ENCODE results near the gene KIF3C. TPM values are rescaled to one million over a fixed set of nuclear protein-coding genes. Genes with fewer than 3 reads are reported as not detected.
A peak's percentile ranks its signal among the peaks of the same experiment; 100 is the strongest.
"Not testable (repeated sequence)": the region's sequence is repeated elsewhere in the genome, so short reads cannot be mapped to it uniquely, and the experiment has no call there.

Gene KIF3C
- total RNA-seq, 4 donors from 2014 or later: 9.9 to 13.8 (median 11.7) TPM

DNA sequence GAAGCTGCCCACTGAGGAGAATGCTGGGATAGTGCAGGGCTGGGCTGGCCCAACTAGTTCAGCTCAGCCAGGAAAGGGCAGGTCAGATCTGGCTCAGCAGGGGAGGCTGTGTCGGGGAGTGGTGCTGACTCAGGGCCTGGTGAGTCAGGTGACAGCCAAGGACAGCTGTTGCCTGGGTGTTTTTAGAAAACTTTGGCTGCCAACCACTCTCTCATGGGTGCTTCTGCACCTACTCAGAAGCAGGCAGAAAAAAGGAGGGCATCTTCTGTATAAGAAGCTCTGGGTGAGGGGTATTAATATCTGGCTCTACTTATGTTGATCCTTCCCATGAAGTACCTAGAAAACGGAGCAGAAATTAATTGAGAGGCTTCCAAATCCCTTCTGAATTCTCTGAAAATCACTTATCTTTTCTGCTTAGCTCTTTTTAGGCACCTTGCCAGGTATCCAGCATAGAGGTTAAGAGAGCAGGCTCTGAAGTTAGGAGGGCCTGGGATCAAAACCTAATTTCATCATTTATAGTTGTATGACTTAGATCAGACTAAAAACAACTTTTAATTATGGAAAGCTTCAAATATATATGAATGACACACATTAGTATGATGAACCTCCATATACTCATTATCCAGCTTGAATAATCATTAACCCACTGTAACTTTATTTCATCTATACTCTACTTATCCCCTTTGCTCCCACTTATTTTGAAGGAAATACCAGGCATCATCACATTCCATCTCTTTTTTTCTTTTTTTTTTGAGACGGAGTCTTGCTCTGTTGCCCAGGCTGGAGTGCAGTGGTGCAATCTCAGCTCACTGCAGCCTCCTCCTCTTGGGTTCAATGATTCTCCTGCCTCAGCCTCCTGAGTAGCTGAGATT is 36.1 kb upstream of the KIF3C start:
- intact Hi-C loops (cut with DNase I): no loop called here
- Histone ChIP-seq H3K36me3 (no peaks in the 10 kb centered on the region), H3K27ac (peak overlapping the region; percentile 80 to 86 (median 86)), H3K27me3 (no peaks in the 10 kb centered on the region), H3K9me3 (no peaks in the 10 kb centered on the region), H3K4me3 (replicated peaks in 1 of 3) (no peak overlapping the region), H3K4me1 (peaks cover 37 to 43% of the 10 kb centered on the region in 2 donors)
- 31 to 33% methylated on average over 3 of the region's 3 CpGs for WGBS, 2 donors
- peak; percentile 96 for DNase-seq
- TF ChIP-seq, protein P1, sequence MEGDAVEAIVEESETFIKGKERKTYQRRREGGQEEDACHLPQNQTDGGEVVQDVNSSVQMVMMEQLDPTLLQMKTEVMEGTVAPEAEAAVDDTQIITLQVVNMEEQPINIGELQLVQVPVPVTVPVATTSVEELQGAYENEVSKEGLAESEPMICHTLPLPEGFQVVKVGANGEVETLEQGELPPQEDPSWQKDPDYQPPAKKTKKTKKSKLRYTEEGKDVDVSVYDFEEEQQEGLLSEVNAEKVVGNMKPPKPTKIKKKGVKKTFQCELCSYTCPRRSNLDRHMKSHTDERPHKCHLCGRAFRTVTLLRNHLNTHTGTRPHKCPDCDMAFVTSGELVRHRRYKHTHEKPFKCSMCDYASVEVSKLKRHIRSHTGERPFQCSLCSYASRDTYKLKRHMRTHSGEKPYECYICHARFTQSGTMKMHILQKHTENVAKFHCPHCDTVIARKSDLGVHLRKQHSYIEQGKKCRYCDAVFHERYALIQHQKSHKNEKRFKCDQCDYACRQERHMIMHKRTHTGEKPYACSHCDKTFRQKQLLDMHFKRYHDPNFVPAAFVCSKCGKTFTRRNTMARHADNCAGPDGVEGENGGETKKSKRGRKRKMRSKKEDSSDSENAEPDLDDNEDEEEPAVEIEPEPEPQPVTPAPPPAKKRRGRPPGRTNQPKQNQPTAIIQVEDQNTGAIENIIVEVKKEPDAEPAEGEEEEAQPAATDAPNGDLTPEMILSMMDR (IDR thresholded peaks at IDR 0.05): no peak
- TF ChIP-seq POLR2A (IDR thresholded peaks at IDR 0.05): peak in 1 of 2 donors; percentile 40

DNA sequence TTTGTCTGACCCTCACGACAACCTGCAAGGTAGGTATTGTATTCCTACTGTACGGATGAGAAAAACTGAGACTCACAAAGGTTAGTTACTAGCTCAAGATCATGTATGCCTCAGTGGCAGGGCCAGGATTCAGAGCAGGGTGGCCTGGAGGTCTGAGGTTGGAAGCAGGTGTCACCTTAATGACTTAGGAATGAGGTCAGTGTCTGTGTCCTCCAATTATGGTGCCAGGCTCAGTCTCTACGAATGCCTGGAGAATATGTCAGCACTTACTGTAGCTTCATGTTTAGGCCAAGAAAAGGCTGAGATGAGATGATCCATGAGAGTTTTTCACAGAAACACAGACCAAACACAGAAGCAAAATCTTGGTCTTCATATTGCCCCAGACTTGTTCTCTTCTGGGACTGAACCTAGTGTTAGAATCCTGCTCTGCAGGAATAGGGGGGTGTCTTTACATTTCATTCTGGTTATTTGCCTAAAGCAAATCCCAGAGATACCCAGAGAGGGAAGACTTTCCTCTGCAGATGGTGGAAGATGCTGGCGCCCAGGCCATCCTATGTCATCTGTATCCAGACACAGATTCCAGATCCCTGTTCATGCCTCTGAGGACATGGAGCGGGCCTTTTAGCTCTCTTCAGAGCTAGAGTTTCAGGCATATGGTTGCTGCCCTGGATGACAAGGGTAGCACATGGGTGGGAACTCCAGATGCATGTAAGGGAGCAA is 35.3 kb upstream of the KIF3C start:
- no peak overlapping the region for H3K4me3 ChIP-seq (replicated peaks in 1 of 3)
- no peak for TF ChIP-seq POLR2A (IDR thresholded peaks at IDR 0.05)
- TF ChIP-seq, protein P1 (IDR thresholded peaks at IDR 0.05): no peak
- H3K27me3 ChIP-seq: no peaks in the 10 kb centered on the region

DNA sequence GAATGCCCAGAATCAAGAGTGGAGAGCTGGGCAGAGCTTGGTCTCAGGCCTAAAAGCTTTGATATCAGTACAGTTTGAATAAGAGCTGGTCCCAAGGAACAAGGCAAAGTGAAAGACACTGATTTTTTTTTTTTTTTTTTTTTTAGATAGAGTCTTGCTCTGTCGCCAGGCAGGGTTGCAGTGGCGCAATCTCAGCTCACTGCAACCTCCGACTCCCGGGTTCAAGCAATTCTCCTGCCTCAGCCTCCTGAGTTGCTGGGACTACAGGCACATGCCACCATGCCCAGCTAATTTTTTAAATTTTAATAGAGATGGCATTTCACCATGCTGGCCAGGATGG is 34.4 kb upstream of the KIF3C start:
- H3K4me1 ChIP-seq: peaks cover 50 to 57% of the 10 kb centered on the region in 2 donors
- H3K27me3 ChIP-seq; H3K36me3 ChIP-seq; H3K4me3 ChIP-seq (replicated peaks in 1 of 3); DNase-seq; intact Hi-C loops (cut with DNase I); H3K9me3 ChIP-seq: not testable (repeated sequence)
- 95 to 100% methylated on average over 4 of the region's 4 CpGs for WGBS, 2 donors
- H3K27ac ChIP-seq: peak overlapping the region; percentile 80 to 86 (median 86)

More for the DNA sequence above, 35.3 kb upstream of the KIF3C start:
- Histone ChIP-seq H3K36me3 (no peaks in the 10 kb centered on the region), H3K4me1 (peaks cover 45 to 51% of the 10 kb centered on the region in 2 donors), H3K27ac (peak overlapping the region; percentile 80 to 86 (median 86)), H3K9me3 (no peaks in the 10 kb centered on the region)
- WGBS, 2 donors: 96 to 98% methylated on average over 5 of the region's 5 CpGs
- intact Hi-C loops (cut with DNase I): no loop called here
- DNase-seq: no peak

DNA sequence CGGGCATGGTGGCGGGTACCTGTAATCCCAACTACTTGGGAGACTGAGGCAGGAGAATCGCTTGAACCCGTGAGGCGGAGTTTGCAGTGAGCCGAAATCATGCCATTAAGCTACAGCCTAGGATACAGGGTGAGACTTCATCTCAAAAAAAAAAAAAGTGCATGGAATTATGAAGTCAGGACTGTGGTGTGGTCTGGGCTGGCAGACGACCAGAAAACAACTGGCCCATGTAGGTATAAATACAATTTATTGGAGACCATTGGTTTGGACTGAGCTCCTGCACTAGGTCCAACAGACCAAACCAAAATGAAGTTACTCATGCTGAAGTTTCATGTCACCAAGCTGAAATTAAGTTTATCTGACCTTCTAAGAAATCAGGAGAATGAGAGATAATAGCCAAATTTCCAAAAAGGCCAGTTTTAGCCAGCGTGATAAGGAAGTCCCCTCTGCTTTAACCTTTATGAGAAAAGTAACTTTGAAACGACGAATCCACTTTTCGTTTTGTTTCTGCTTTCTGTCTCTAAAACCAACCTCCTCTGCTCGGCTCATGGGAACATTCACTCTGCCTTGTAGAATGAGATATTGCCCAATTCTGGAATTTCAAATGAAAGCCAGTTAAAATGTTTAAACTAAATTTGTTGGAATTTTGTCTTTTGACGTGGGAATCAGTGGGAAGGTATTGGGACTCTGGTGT is 33.9 kb upstream of the KIF3C start:
- H3K9me3 ChIP-seq: no peaks in the 10 kb centered on the region
- 87% methylated on average over 13 of the region's 13 CpGs for WGBS, 2 donors
- peak overlapping the region; percentile 80 to 86 (median 86) for H3K27ac ChIP-seq
- H3K4me1 ChIP-seq: peaks cover 55 to 62% of the 10 kb centered on the region in 2 donors
- no peaks in the 10 kb centered on the region for H3K27me3 ChIP-seq
- TF ChIP-seq POLR2A (IDR thresholded peaks at IDR 0.05): no peak
- TF ChIP-seq, protein P1 (IDR thresholded peaks at IDR 0.05): no peak
- no peak for DNase-seq
- no peaks in the 10 kb centered on the region for H3K36me3 ChIP-seq
- intact Hi-C loops (cut with DNase I): no loop called here
- no peak overlapping the region for H3K4me3 ChIP-seq (replicated peaks in 1 of 3)

DNA sequence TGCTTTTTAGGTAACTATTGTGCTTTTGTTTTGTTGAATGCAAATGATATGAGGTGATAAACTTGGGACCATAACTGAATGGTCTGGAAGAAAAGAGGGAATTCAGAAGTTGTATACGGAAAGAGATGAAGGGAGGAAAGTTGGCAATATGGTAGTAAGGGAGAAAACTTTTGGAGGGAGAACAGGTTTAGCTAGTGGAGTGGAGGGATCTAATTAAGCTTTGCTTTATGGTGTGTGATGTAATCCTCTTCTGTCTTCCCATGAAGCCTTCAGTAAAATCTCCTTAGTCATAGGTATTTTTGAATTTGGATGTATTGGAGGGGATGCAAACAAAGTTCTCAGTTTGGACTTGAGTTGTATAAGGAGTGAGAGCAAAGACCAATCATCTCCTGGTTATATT is 31.4 kb upstream of the KIF3C start:
- no peaks in the 10 kb centered on the region for H3K36me3 ChIP-seq
- DNase-seq: no peak
- peaks cover 56 to 57% of the 10 kb centered on the region in 2 donors for H3K4me1 ChIP-seq
- no peak for TF ChIP-seq POLR2A (IDR thresholded peaks at IDR 0.05)
- TF ChIP-seq, protein P1 (IDR thresholded peaks at IDR 0.05): no peak
- H3K27ac ChIP-seq: peak overlapping the region in 2 of 3 donors; percentile 60 to 74
- H3K4me3 ChIP-seq (replicated peaks in 1 of 3): no peak overlapping the region
- H3K9me3 ChIP-seq: no peaks in the 10 kb centered on the region
- WGBS, 2 donors: 94 to 96% methylated on average over 1 of the region's 1 CpG
- no peaks in the 10 kb centered on the region for H3K27me3 ChIP-seq
- intact Hi-C loops (cut with DNase I): no loop called here

Measured in thyroid gland (tissue), 4 donors.